Measurements from ENCODE around the gene BDH1.

The BDH1 gene

DNA sequence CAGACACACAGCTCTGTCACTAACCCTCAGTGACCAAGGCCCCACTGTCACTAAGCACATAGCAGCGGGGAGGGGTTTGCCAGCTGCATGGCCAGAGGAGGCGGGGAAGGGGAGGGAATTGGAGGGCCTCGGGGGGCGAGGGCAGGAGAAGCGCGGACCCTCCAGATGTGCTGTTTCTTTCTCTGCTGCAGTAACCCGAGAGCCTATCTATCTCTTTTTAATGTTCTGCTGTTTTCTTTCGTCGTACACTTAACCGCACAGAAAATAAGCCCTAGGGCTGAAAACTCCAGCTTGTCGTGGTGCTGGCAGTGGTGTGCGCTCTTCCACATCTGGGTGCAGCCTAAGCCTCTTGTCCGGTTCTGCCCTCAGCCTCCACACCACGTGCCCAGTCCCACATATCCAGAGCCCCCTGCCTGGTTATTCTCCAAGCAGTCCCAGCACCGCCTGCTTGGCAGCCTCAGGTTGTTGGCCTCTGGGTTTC, 51.1 kb downstream of the BDH1 start:
- DNase-seq, result no peak

- no peak for DNase-seq
These were observed 51.5 kb downstream of the BDH1 start for GRCh38 chr3:197504229-197504628.

GRCh38 chr3:197503652-197504051, 52.1 kb downstream of the BDH1 start:
- DNase-seq, result no peak

- no peak for DNase-seq
These were observed 53.7 kb downstream of the BDH1 start for GRCh38 chr3:197501879-197502620.

- no peak for DNase-seq
These were observed 54.3 kb downstream of the BDH1 start for GRCh38 chr3:197501496-197501878.

- DNase-seq, result no peak
These were observed 55.0 kb downstream of the BDH1 start for GRCh38 chr3:197500812-197501211.

- no peak for DNase-seq
These were observed 56.3 kb downstream of the BDH1 start for GRCh38 chr3:197499427-197499826.

DNA sequence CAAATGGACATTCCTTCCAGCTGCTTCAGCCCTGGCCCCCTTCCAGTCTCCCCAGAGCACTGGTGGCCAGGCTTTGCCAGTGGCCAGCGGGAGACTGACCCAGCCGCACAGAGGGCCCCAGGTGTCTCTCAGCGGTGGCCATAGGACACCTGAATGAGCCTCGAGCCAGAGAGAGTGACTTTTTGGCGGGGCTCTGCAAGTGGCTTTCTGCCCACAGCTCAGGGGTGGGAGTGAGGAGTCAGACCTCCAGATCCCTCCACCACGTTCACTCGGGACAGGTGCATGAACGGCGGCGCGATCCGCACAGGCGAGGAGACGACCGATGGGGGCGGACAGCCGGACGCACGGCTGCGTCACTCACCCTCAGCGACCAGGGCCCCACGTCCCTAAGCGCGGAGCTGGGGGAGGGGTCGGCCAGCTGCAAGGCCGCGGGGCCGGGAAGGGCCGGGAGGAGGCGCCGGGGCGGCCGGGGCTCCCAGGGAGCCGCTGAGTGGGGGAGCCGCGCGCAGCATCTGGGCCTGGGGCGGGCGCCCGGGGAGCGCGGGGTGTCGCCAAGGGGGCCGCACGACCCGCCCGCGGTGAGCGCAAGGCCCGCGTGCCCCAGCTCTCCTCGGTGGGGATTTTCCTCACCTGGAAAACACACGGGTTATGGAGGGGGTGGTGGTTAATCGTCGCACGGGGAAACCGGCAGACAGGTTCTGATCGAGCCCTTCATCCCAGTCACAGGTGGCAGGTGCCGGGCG, 57.1 kb downstream of the BDH1 start:
- no peak for DNase-seq

- no peak for DNase-seq
These were observed 59.0 kb downstream of the BDH1 start for GRCh38 chr3:197496746-197497125.

- DNase-seq, result no peak
These were observed 59.6 kb downstream of the BDH1 start for GRCh38 chr3:197495999-197496745.

GRCh38 chr3:197495499-197495898, 60.3 kb downstream of the BDH1 start:
- no peak for DNase-seq

GRCh38 chr3:197495059-197495455, 60.7 kb downstream of the BDH1 start:
- DNase-seq, result no peak

- no peak for DNase-seq
These were observed 61.3 kb downstream of the BDH1 start for GRCh38 chr3:197494366-197495058.

GRCh38 chr3:197493049-197493448, 62.7 kb downstream of the BDH1 start:
- no peak for DNase-seq

GRCh38 chr3:197491923-197492664, 63.7 kb downstream of the BDH1 start:
- no peak for DNase-seq

DNA sequence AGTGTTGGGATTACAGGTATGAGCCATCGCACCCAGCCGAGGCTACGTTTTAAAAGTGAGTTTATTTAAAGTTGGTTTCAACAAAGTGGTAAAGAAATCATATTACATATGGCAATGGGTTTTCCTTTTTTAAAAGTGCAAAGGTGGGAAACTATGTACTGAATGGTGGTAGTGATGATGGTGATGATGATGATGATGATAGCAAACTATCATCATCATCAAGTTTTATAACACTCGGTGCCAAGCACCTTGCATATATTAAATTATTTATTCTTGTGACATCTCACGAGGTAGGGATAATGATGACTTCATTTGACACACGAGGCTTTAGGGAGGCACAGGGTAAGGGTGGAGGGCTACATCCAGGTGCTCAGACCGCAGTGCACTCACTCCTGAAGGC, 64.3 kb downstream of the BDH1 start:
- DNase-seq, result no peak

DNA sequence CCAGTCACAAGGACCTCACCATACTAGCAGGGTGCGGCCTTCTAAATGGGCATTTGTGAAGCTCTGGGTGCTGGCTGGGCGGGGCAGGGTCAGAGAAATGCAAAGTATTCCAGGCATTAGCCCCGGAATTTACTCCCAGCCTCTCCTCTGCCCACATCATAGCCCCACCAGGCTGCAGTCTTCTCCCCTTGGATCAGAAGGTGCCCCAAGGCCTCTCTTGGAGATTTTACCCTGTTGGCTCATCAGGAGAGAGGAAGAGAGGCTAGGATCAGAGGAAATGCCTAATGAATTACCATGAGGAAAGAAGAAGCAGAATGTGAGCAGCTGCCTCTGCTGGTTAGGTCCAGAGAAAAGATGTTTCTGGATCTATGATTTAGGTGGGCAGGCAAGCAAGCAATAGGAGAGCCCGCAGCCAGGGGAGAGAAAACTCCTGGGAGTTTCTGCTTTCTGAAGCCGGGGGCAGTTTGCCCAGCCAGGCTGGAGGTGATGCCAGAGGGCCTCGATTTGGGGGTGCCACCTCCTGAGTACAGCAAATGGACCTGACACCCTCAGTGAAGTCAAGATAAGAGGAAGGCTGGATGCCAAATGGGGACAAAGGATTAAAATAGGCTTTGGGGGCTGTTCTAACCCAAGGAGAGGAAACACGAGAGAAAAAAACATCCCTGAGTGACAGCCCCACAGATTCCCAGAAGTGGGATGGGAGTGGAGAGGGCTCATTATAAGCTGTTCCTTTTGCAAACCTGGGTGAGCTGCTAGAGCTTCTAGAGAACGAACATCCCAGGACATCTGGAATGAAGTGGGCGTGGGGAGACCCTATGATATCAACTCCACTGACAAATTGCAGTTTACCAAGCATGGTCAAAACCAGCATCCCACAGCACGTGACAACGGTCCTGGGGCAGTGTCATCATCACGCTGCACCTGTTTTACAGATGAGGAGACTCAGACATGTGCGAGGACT, 65.4 kb downstream of the BDH1 start:
- DNase-seq, result no peak

DNA sequence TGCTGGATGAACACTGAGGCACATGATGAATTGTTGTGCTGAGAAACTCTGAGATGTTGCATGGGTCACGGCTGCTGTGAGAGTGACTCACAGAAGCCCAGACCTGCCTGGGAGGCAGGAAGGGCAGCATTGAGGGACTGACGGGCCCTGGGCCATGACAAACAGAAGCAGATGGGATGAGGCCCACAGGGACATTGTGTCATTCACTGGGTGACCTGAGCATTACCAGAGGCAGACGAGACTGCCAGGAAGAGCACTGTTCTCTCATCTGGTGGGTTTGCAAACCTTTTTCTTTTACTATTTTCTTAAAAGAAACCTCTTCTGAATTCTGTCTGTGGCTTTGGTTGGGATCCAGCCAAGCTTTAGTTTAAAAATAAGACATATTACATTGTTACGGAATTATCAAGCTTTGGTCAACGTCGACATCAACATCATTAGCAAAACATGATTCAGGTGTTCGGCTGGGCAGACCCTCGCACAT, 67.8 kb downstream of the BDH1 start:
- no peak for DNase-seq

- no peak for DNase-seq
These were observed 68.9 kb downstream of the BDH1 start for GRCh38 chr3:197486861-197487260.

GRCh38 chr3:197485143-197485542, 70.6 kb downstream of the BDH1 start:
- DNase-seq, result no peak
